Panc1 (cell line): ENCODE results near the gene MEGF8. TPM values are rescaled to one million over a fixed set of nuclear protein-coding genes. Genes with fewer than 3 reads are reported as not detected.

ENCODE experiments used
- ATAC-seq: fragments of 200-7000 bp; cut with Tn5 transposase; 2 replicates; pipeline ENCODE4 v1.9.1; 2020; ENCODE audit warnings: mild to moderate bottlenecking, moderate library complexity
- BruUV-seq: library from RNA; stranded (reverse); fragments of 400-500 nt; replicated peaks from 2 replicates; lab custom pipeline; 2021; lab: Mats Ljungman, UMichigan
- CTCF ChIA-PET: fragments of 300-600 bp; sonication (Branson Sonifier 250); formaldehyde crosslinking; loops from one replicate; lab custom pipeline; 2022; ENCODE audit warnings: antibody characterized with exemption; lab: Charles Lee
- POLR2A ChIA-PET: fragments of 300-600 bp; sonication (Branson Sonifier 250); formaldehyde crosslinking; loops from one replicate; lab custom pipeline; 2022; ENCODE audit warnings: antibody characterized with exemption; lab: Charles Lee
- DNase-seq: peaks from one replicate; pipeline ENCODE4 v3.0.0-alpha.2; 2010; ENCODE audit warnings: low read depth, low spot score
- H3K27ac ChIP-seq: 2 replicates; pipeline ENCODE4 v1.5.1; 2011; ENCODE audit warnings: mild to moderate bottlenecking, low read length, inconsistent platforms
- H3K27me3 ChIP-seq: fragments of 200-500 bp; sonication (Bioruptor generic); 2 replicates; pipeline ENCODE4 v1.6.0; 2014; ENCODE audit warnings: low read length, inconsistent platforms; ENCODE audit not compliant: control insufficient read depth, insufficient read depth
- H3K36me3 ChIP-seq: fragments of 200-500 bp; sonication (Bioruptor generic); 2 replicates; pipeline ENCODE4 v1.5.1; 2014; ENCODE audit warnings: inconsistent platforms, mild to moderate bottlenecking, low read length, moderate library complexity; ENCODE audit not compliant: control insufficient read depth, insufficient read depth
- H3K4me1 ChIP-seq: 2 replicates; pipeline ENCODE4 v1.5.1; 2011; ENCODE audit warnings: inconsistent platforms, mild to moderate bottlenecking, low read length, moderate library complexity; ENCODE audit not compliant: control insufficient read depth, insufficient read depth
- H3K4me3 ChIP-seq, 2 experiments: 2 replicates each; pipeline ENCODE4 v1.5.1; 2011 to 2012; ENCODE audit warnings: low read depth in 2 of 2, low read length in 2 of 2, mild to moderate bottlenecking in 2 of 2, inconsistent platforms in 1 of 2, moderate library complexity in 1 of 2
- H3K9me3 ChIP-seq: fragments of 200-500 bp; sonication (Bioruptor generic); 2 replicates; pipeline ENCODE4 v1.5.1; 2014; ENCODE audit warnings: low read depth, mild to moderate bottlenecking, inconsistent platforms, low read length, moderate library complexity; ENCODE audit not compliant: control insufficient read depth, insufficient read depth
- POLR2AphosphoS5 ChIP-seq: IDR thresholded peaks from 2 replicates; pipeline ENCODE4 v1.6.1; 2012; ENCODE audit warnings: mild to moderate bottlenecking, low read depth, low read length, moderate library complexity
- SIN3A ChIP-seq: IDR thresholded peaks from 2 replicates; pipeline ENCODE4 v1.6.1; 2012; ENCODE audit warnings: low read depth, mild to moderate bottlenecking, low read length, moderate library complexity, borderline replicate concordance; ENCODE audit not compliant: insufficient read depth
- TCF7L2 ChIP-seq: IDR thresholded peaks from 2 replicates; pipeline ENCODE4 v1.6.1; 2011; ENCODE audit warnings: mild to moderate bottlenecking, low read depth, low read length, inconsistent platforms
- in situ Hi-C: cut with HindIII; loops from 2 replicates; pipeline ENCODE4 v1.10.0; 2016; ENCODE audit warnings: low sequenced_read_pairs, low pct_unique_long_range_greater_than_20kb
- intact Hi-C: fragments of 100-400 bp; cut with micrococcal nuclease; formaldehyde crosslinking; loops from one replicate; pipeline ENCODE4 v1.10.0; 2022; ENCODE audit not compliant: unreplicated experiment
- total RNA-seq: library from RNA; stranded (reverse); gene quantifications from one replicate; pipeline ENCODE4 v1.2.1, GENCODE V29; 2021; ENCODE audit not compliant: unreplicated experiment
- TF ChIP-seq, protein P1 (sequence below): fragments of 450-650 bp; IDR thresholded peaks from 2 replicates; pipeline ENCODE4 v1.5.1; 2017; ENCODE audit warnings: mild to moderate bottlenecking
- TF ChIP-seq, protein P2 (sequence below), 2 experiments: IDR thresholded peaks; 2 replicates each; pipeline ENCODE4 v1.6.1; 2011 to 2012; ENCODE audit warnings: low read depth in 2 of 2, control low read depth in 1 of 2, low read length in 1 of 2, mild to moderate bottlenecking in 1 of 2, moderate library complexity in 1 of 2; ENCODE audit not compliant: insufficient read depth in 1 of 2

The MEGF8 gene
- total RNA-seq, 1 experiment from 2014 or later: 14.2 TPM

DNA sequence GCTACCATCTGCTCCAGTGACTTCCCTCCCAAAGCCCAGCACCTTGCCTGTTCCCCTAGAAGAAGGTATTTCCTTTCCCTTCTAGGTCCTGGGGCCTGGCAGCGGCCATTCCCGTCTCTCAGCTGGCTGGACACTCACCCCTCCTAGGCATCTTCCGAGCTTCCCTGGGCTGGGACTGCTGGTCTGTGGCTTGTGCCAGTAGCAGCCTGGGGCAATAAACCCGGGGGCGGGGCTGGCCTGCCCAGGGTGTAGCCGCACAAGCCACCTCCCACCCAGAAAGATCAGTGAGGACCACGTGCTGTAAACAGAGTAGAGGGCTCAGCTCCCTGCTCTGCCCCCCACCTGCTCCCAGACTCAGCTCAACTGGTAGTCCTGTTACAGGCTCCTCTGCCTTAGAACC is 86.8 kb downstream of the MEGF8 start:
- no peaks in the 10 kb centered on the region for H3K27me3 ChIP-seq
- no peaks in the 10 kb centered on the region for H3K4me1 ChIP-seq
- intact Hi-C loops: no loop called here
- in situ Hi-C loops: no loop called here
- H3K36me3 ChIP-seq: no peaks in the 10 kb centered on the region
- BruUV-seq: no TSS peak
- peak; percentile 45; the same call in 1 of the 2 replicates for ATAC-seq
- TF ChIP-seq TCF7L2 (no peak), SIN3A (no peak), POLR2AphosphoS5 (no peak)
- TF ChIP-seq, protein P1, sequence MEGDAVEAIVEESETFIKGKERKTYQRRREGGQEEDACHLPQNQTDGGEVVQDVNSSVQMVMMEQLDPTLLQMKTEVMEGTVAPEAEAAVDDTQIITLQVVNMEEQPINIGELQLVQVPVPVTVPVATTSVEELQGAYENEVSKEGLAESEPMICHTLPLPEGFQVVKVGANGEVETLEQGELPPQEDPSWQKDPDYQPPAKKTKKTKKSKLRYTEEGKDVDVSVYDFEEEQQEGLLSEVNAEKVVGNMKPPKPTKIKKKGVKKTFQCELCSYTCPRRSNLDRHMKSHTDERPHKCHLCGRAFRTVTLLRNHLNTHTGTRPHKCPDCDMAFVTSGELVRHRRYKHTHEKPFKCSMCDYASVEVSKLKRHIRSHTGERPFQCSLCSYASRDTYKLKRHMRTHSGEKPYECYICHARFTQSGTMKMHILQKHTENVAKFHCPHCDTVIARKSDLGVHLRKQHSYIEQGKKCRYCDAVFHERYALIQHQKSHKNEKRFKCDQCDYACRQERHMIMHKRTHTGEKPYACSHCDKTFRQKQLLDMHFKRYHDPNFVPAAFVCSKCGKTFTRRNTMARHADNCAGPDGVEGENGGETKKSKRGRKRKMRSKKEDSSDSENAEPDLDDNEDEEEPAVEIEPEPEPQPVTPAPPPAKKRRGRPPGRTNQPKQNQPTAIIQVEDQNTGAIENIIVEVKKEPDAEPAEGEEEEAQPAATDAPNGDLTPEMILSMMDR: no peak
- TF ChIP-seq, protein P2, sequence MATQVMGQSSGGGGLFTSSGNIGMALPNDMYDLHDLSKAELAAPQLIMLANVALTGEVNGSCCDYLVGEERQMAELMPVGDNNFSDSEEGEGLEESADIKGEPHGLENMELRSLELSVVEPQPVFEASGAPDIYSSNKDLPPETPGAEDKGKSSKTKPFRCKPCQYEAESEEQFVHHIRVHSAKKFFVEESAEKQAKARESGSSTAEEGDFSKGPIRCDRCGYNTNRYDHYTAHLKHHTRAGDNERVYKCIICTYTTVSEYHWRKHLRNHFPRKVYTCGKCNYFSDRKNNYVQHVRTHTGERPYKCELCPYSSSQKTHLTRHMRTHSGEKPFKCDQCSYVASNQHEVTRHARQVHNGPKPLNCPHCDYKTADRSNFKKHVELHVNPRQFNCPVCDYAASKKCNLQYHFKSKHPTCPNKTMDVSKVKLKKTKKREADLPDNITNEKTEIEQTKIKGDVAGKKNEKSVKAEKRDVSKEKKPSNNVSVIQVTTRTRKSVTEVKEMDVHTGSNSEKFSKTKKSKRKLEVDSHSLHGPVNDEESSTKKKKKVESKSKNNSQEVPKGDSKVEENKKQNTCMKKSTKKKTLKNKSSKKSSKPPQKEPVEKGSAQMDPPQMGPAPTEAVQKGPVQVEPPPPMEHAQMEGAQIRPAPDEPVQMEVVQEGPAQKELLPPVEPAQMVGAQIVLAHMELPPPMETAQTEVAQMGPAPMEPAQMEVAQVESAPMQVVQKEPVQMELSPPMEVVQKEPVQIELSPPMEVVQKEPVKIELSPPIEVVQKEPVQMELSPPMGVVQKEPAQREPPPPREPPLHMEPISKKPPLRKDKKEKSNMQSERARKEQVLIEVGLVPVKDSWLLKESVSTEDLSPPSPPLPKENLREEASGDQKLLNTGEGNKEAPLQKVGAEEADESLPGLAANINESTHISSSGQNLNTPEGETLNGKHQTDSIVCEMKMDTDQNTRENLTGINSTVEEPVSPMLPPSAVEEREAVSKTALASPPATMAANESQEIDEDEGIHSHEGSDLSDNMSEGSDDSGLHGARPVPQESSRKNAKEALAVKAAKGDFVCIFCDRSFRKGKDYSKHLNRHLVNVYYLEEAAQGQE (IDR thresholded peaks at IDR 0.05; ENCODE audit: insufficient read depth in 1 of 2, low read depth in 2 of 2, low read length in 1 of 2): no peak
- H3K27ac ChIP-seq: no peak overlapping the region
- CTCF ChIA-PET: no interaction called here
- no peak for DNase-seq
- no peak overlapping the region for H3K4me3 ChIP-seq
- POLR2A ChIA-PET: no interaction called here
- no peaks in the 10 kb centered on the region for H3K9me3 ChIP-seq

DNA sequence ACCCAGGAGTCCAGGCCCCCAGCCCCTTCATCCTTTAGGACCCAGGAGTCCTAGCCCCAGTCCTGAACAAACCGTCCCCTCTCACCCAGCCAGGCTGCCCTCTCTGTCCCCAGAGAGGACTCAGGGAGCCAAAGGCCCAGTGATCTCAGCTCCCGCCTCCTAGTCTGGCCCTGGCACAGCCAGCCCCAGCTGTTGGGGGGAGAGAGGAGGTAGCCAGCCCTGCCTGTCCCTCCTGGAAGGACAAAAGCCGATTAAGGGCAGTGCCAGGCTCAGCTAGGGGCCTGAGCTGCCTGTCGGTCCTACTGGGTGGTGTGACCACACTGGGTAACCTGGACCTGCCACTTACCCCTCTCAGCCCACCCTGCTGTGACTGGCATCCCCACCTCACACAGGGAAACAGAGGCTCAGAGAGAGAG is 87.2 kb downstream of the MEGF8 start:
- ATAC-seq (0 out of 2 replicates have a peak, but pooled peaks have one; percentile 32), DNase-seq (no peak)
- CTCF ChIA-PET: no interaction called here
- H3K4me3 ChIP-seq: no peak overlapping the region
- intact Hi-C loops: no loop called here
- in situ Hi-C loops: no loop called here
- no peaks in the 10 kb centered on the region for H3K36me3 ChIP-seq
- TF ChIP-seq, protein P1: no peak
- TF ChIP-seq SIN3A (no peak), POLR2AphosphoS5 (no peak), TCF7L2 (no peak)
- TF ChIP-seq, protein P2 (IDR thresholded peaks at IDR 0.05; ENCODE audit: insufficient read depth in 1 of 2, low read depth in 2 of 2, low read length in 1 of 2): no peak
- H3K27ac ChIP-seq: no peak overlapping the region
- no TSS peak for BruUV-seq
- no peaks in the 10 kb centered on the region for H3K27me3 ChIP-seq
- H3K4me1 ChIP-seq: no peaks in the 10 kb centered on the region
- POLR2A ChIA-PET: no interaction called here
- H3K9me3 ChIP-seq: no peaks in the 10 kb centered on the region
